IPS-20b (cell line): ENCODE results near the gene CERS6.
A peak's percentile ranks its signal among the peaks of the same experiment; 100 is the strongest.
"Not testable (repeated sequence)": the region's sequence is repeated elsewhere in the genome, so short reads cannot be mapped to it uniquely, and the experiment has no call there.

ENCODE experiments used
- H3K27ac ChIP-seq: one replicate; pipeline ENCODE4 v1.5.1; 2013; ENCODE audit warnings: low read length
- H3K27me3 ChIP-seq: 2 replicates; pipeline ENCODE4 v1.6.1; 2013; ENCODE audit warnings: mild to moderate bottlenecking, low read length, inconsistent platforms; ENCODE audit not compliant: insufficient read depth
- H3K36me3 ChIP-seq: 2 replicates; pipeline ENCODE4 v1.6.1; 2013; ENCODE audit warnings: low read depth, mild to moderate bottlenecking, inconsistent platforms, low read length, moderate library complexity; ENCODE audit not compliant: insufficient read depth
- H3K4me1 ChIP-seq: 2 replicates; pipeline ENCODE4 v1.6.1; 2013; ENCODE audit warnings: mild to moderate bottlenecking, control low read depth, inconsistent platforms, low read length, moderate library complexity; ENCODE audit not compliant: insufficient read depth
- H3K4me3 ChIP-seq: 2 replicates; pipeline ENCODE4 v1.5.1; 2013; ENCODE audit warnings: mild to moderate bottlenecking, low read length, inconsistent platforms
- H3K9ac ChIP-seq: 2 replicates; pipeline ENCODE4 v1.6.1; 2013; ENCODE audit warnings: low read depth, mild to moderate bottlenecking, inconsistent platforms, low read length, moderate library complexity
- H3K9me3 ChIP-seq: 2 replicates; pipeline ENCODE4 v1.6.1; 2013; ENCODE audit warnings: mild to moderate bottlenecking, low read depth, low read length, inconsistent platforms; ENCODE audit not compliant: insufficient read depth

The CERS6 gene

GRCh38 chr2:168455645-168456520, at the start of gene CERS6:
Gene CERS6, plus strand, starts transcription at chr2:168456272. Its CDS starts 177 bp downstream, at chr2:168456449.
- no peak within 1 kb of the TSS for H3K27ac ChIP-seq
- H3K9ac ChIP-seq = peak within 1 kb of the TSS; percentile 67; the same call in 1 of the 2 replicates
- peak within 1 kb of the TSS; percentile 85 for H3K4me3 ChIP-seq

GRCh38 chr2:168412301-168412700, 43.8 kb upstream of the CERS6 start:
- not testable (repeated sequence) for H3K4me3 ChIP-seq, H3K4me1 ChIP-seq, H3K9ac ChIP-seq, H3K36me3 ChIP-seq, H3K27ac ChIP-seq, H3K27me3 ChIP-seq
- peaks cover 19% of the 10 kb centered on the region for H3K9me3 ChIP-seq

More at GRCh38 chr2:168455645-168456520, at the start of gene CERS6:
- no peaks in the 10 kb centered on the region for H3K36me3 ChIP-seq
- peaks cover 3% of the 10 kb centered on the region; the same call in 1 of the 2 replicates for H3K4me1 ChIP-seq
- no peaks in the 10 kb centered on the region for H3K9me3 ChIP-seq
- H3K27me3 ChIP-seq = peaks cover 21% of the 10 kb centered on the region

- H3K4me3 ChIP-seq, H3K4me1 ChIP-seq, H3K27me3 ChIP-seq, H3K27ac ChIP-seq, H3K9ac ChIP-seq, H3K36me3 ChIP-seq: not testable (repeated sequence)
- H3K9me3 ChIP-seq = peaks cover 19% of the 10 kb centered on the region
Observed at GRCh38 chr2:168413101-168413500, 43.0 kb upstream of the CERS6 start.

GRCh38 chr2:168416555-168416954, 39.5 kb upstream of the CERS6 start:
- Histone ChIP-seq H3K4me3 (no peak overlapping the region), H3K4me1 (no peaks in the 10 kb centered on the region), H3K9ac (no peak overlapping the region), H3K9me3 (peaks cover 19% of the 10 kb centered on the region), H3K36me3 (no peaks in the 10 kb centered on the region), H3K27me3 (no peaks in the 10 kb centered on the region), H3K27ac (no peak overlapping the region)

GRCh38 chr2:168422584-168422983, 33.5 kb upstream of the CERS6 start:
- H3K4me1 ChIP-seq = peaks cover 5% of the 10 kb centered on the region; the same call in 1 of the 2 replicates
- no peak overlapping the region for H3K9ac ChIP-seq
- no peak overlapping the region for H3K4me3 ChIP-seq
- no peaks in the 10 kb centered on the region for H3K36me3 ChIP-seq
- H3K27me3 ChIP-seq = no peaks in the 10 kb centered on the region
- no peak overlapping the region for H3K27ac ChIP-seq
- H3K9me3 ChIP-seq = no peaks in the 10 kb centered on the region

- Histone ChIP-seq H3K27ac (no peak overlapping the region), H3K27me3 (no peaks in the 10 kb centered on the region), H3K36me3 (no peaks in the 10 kb centered on the region), H3K4me1 (peaks cover 5% of the 10 kb centered on the region; the same call in 1 of the 2 replicates), H3K9me3 (no peaks in the 10 kb centered on the region), H3K9ac (no peak overlapping the region), H3K4me3 (no peak overlapping the region)
Observed at GRCh38 chr2:168424112-168424951, 31.7 kb upstream of the CERS6 start.

GRCh38 chr2:168424971-168425370, 31.1 kb upstream of the CERS6 start:
- Histone ChIP-seq H3K27me3 (no peaks in the 10 kb centered on the region), H3K4me3 (no peak overlapping the region), H3K27ac (no peak overlapping the region)

GRCh38 chr2:168426861-168427260, 29.2 kb upstream of the CERS6 start:
- H3K4me1 ChIP-seq = peaks cover 12% of the 10 kb centered on the region; the same call in 1 of the 2 replicates
- H3K27ac ChIP-seq = no peak overlapping the region
- H3K36me3 ChIP-seq = no peaks in the 10 kb centered on the region
- H3K9me3 ChIP-seq = no peaks in the 10 kb centered on the region
- no peaks in the 10 kb centered on the region for H3K27me3 ChIP-seq
- no peak overlapping the region for H3K4me3 ChIP-seq
- no peak overlapping the region for H3K9ac ChIP-seq

More at GRCh38 chr2:168424971-168425370, 31.1 kb upstream of the CERS6 start:
- no peak overlapping the region for H3K9ac ChIP-seq
- peaks cover 5% of the 10 kb centered on the region; the same call in 1 of the 2 replicates for H3K4me1 ChIP-seq
- H3K9me3 ChIP-seq = no peaks in the 10 kb centered on the region
- H3K36me3 ChIP-seq = no peaks in the 10 kb centered on the region

- Histone ChIP-seq H3K27ac (no peak overlapping the region), H3K27me3 (no peaks in the 10 kb centered on the region), H3K4me3 (no peak overlapping the region), H3K9ac (no peak overlapping the region), H3K36me3 (no peaks in the 10 kb centered on the region), H3K9me3 (no peaks in the 10 kb centered on the region), H3K4me1 (peaks cover 13% of the 10 kb centered on the region; the same call in 1 of the 2 replicates)
Observed at GRCh38 chr2:168427451-168427850, 28.6 kb upstream of the CERS6 start.

GRCh38 chr2:168428431-168428830, 27.6 kb upstream of the CERS6 start:
- no peak overlapping the region for H3K27ac ChIP-seq
- no peak overlapping the region for H3K4me3 ChIP-seq
- H3K27me3 ChIP-seq = no peaks in the 10 kb centered on the region
- no peaks in the 10 kb centered on the region for H3K9me3 ChIP-seq
- no peaks in the 10 kb centered on the region for H3K36me3 ChIP-seq
- peaks cover 13% of the 10 kb centered on the region; the same call in 1 of the 2 replicates for H3K4me1 ChIP-seq
- no peak overlapping the region for H3K9ac ChIP-seq

GRCh38 chr2:168429988-168430387, 26.1 kb upstream of the CERS6 start:
- H3K4me1 ChIP-seq = peaks cover 9% of the 10 kb centered on the region; the same call in 1 of the 2 replicates
- no peaks in the 10 kb centered on the region for H3K36me3 ChIP-seq
- no peak overlapping the region for H3K27ac ChIP-seq
- H3K27me3 ChIP-seq = no peaks in the 10 kb centered on the region
- H3K9me3 ChIP-seq = no peaks in the 10 kb centered on the region
- no peak overlapping the region for H3K4me3 ChIP-seq
- H3K9ac ChIP-seq = no peak overlapping the region
